Measurements from ENCODE around the gene CARD9.

Gene CARD9

DNA sequence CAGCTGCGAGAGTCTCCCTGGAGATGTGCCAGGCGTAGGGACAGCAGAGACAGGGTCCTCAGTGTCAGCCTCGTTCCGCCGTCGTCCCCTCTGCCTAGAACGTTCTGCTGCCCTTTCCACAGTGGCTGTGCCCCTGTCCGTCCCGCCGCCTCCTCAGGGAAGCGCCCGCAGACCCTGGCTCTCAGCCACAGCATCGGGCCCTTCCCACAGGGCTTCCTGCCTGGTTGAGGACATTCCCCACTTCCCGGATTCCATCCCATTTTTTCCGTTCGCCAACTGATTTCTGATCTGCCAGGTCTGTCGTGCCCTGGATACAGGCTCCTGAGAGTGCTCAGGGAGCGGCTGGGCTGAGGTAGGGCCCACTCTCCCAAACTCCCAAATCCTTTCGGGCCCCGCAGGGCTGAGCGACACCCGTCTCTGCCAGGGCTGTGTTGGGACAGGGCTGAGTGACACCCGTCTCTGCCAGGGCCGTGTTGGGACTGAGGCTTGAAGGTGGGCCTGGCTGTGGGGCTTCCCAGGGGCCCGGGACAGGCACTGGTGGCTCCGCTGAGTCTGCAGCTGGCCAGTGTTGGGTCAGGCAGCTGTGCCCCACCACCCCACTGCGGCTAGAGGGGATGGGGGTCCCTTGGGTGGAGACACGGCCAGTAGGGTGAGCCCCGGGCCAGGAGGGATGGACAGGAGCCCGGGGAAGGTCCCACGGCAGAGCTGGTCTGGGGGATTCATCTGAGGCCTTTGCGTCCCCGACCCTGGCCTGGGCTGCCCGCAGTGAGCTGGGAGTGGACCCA lies 25.8 kb downstream of the CARD9 start:
- no peak for DNase-seq (ENCODE audit: low read depth, low spot score)

DNA sequence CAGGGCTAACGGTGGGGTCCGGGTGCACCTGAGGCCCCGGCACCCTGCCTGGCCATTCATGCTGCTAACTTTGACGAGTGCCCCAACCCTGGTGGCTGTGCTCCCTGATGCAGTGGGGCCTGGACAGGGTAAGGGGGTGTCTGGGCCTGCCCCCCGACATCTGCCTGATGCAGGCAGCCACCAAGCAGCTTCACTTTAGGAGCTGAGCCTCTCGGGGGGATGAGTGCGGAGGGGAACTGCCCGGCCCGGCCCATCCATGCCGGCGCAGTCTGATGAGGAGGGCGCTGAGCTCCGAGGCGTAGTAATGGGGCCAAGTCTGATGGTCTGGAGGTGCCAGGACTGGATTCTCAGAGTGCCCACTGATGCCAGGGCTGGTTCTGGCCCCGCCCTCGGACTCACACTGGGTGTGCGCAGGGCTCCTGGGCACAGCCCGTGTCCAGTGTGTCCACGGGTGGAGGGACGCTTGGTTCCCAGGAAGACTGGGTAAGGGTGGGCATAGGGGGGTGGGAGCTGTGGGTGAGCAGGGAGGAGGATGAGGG lies 26.5 kb downstream of the CARD9 start:
- DNase-seq (ENCODE audit: low read depth, low spot score), result no peak

DNA sequence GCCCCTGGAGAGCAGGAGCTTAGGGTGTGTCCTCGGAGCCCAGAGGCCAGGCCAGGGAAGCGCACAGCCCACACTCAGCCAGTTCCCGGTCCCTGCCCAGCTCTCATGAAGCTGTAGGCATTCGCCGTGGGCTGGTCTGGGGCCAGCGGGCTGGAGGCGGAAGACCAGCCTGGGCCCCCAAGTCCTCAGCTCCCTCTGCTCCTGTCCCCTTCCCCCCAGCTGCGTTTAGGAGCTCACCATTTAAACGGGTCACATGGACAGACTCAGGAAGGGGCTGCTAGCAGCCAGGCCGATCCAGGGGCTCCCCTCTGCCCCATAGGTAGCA lies 27.4 kb downstream of the CARD9 start:
- no peak for DNase-seq (ENCODE audit: low read depth, low spot score)

DNA sequence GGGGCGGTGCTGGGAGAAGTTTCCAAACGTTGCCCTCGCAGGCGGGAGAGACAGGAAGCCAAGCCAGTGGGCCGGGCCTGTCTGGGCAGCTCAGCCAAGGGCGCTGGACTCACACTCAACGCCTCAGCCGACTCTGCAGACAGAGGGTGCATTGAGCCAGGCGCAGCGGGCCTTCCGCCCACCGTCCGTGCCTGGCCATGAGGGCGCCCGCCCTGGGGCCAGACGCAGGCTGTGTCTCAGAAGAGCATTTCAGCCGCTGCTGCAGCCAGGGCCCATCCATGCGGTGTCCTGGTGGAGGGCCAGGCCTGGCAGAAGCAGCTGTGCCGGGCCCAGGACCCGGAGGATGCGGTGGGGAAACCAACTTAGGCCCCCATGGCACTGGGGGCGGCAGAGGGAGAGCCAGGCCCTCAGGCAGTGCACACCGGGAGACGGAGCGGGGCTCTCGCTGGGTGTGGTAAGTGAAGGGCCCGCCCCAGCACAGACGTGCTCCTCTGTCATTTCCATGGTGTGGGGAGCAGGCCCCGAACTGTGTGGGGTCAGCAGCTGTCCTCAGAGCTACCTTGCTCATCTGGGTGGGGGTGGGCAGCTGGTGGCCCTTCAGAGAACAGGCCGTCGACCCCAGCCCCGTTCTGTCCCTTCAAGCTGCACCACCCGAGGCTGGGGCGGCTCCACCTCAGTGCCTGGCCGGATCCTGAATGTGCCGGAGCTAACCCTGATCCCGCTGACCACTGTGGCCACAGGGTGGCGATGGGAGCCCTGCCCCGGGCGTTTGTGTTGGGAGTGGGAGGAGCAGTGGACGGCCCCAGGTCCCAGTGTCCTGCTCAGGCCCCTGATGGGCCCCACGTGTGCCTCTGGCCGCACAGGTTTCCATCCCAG lies 27.9 kb downstream of the CARD9 start:
- no peak for DNase-seq (ENCODE audit: low read depth, low spot score)

DNA sequence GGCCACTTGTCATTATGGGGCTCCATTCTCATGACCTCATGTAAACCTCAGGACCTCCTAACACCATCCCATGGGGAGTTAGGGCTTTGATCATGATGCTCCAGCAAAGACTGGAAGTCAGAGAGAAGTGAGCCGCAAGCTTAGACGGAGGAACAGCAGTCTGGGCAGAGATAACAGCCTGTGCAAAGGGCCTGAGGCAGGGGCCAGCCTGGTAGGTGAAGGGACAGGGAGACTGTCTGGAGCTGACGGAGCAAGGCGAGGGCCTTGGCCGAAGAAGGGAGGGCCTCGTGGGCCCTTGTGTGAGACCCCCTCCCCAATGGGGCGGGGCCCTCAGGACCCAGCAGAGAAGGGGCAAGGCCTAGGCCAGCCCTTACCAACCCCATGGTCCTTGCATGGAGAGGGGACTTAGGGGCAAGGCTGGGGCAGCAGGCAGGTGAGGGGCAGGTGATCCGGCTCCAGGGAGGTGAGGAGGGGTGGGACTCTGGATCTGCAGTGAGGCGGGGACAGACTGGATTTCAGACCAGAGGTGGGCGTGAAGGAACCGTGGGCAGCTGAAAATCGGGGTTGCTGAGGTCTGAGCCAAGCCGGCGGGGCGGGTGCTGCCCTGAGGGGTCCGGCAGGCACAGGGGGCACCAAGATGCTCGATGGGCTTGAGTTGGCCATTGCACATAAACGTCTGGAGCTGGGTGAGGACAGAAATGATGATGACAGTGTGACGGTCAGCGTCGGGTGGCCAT lies 28.8 kb downstream of the CARD9 start:
- no peak for DNase-seq (ENCODE audit: low read depth, low spot score)

DNA sequence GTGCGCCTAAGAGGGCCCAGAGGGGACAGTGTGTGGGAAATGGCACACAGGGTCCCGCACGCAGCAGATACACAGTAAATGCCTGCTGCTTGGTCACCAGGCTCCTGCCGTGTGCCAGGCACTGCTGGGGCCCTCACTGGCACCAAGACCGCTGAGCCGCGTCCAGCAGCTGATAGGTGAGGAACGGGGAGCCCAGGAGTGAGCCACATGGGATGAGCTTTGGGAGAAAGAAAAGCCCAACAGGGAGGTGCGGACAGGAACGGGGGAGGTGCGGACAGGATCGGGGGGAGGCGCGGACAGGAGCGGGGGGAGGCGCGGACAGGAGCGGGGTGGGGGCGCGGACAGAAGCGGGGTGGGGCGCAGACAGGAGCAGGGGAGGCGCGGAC lies 29.6 kb downstream of the CARD9 start:
- DNase-seq (ENCODE audit: low read depth, low spot score), result no peak

DNA sequence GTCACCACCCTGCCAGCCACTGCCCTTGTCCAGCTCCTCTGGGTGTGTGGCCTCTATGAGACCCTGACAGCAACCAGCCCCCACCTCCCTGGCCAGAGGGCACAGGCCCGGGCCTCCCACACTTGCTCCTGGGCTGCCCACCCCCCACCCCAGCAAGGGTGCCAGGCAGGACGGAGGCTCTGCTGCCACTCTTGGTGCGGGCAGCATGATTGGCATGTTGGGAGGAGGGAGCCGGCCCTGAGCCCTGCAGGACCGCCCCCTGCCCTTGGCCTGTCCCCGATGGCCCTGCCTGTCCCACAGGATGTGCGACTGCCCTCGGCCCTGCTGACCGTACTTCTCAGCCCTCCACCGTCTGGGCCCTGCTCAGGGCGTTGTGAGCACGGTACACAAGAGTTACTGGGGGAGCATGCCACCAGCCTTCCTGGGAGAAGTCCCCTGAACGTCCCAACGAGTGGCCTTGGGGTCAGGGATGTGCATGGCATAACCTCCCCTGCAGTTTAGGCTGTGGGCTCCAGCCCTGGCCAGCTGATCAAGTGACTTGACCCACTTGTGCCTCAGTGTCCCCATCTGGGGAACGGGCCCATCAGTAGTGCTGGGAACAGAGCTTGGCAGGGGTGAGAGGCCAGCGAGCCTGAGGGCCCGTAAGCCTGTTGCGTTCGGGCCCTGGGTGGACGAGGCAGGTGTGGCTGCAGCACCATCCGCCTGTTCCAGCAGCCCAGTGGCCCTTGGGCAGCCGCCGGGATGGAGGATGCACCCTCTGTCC lies 30.2 kb downstream of the CARD9 start:
- no peak for DNase-seq (ENCODE audit: low read depth, low spot score)

DNA sequence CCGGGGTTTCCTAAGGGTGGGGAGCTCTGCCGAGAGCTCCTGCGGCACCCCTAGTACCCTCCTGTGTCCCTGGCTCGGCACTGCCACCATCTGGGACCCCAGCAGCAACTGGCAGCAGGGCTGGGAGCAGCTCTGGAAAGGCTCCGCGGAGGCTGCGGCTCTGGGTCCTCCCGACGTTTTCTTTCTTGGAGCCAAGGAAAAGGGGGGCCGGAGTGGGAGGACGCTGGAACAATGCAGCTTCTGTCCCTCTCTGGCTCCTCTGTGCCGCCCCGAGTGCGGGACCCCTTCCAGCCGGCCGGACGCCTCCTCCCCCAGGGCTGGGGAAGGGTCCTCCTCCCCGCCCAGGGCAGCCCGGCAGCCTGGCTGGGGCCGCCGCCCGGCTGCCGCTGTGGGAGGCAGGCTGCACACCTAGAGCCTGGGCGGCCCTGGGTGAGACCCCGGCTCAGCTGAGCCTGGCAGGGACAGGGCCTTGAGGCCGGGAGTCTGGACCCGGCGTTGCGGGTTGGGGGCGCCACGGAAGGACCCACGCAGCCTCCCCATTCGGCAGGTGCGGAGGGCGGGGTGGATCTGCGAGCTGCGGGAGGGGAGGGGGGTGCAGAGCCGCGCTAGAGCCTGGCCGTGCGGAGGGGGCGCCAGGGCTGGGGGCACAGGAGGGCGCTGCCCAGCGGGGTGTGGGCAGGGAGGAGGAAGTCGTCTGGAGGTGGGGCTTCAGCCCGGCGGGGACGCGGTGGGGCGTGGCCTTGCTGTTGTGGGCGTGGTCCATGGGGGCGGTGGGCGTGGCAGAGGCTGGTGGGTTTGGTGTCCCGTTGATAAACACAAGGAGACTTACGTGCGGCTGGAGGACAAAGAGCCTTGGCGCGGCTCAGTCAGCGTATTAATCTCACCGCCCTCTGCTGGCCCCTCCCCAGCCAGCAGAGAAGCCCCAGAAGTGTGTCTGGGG lies 31.0 kb downstream of the CARD9 start:
- DNase-seq (ENCODE audit: low read depth, low spot score), result no peak

DNA sequence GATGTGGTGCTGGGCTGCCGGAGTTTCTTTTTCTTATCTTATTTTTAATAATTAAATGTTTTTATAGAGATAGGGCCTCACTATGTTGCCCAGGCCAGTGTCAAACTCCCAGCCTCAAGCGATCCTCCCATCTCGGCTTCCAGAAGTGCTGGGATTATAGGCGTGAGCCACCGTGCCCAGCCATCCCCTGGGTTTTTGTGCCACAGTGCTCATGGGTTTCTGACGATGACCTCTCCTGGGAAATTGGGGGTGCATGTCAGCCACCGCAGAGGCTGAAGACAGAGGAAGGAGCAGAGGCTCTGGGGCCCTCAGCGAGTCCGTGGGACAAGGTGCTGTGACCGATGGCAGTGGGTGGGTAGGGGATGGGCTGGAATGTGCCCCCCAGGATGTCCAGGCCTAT lies 31.7 kb downstream of the CARD9 start:
- no peak for DNase-seq (ENCODE audit: low read depth, low spot score)

DNA sequence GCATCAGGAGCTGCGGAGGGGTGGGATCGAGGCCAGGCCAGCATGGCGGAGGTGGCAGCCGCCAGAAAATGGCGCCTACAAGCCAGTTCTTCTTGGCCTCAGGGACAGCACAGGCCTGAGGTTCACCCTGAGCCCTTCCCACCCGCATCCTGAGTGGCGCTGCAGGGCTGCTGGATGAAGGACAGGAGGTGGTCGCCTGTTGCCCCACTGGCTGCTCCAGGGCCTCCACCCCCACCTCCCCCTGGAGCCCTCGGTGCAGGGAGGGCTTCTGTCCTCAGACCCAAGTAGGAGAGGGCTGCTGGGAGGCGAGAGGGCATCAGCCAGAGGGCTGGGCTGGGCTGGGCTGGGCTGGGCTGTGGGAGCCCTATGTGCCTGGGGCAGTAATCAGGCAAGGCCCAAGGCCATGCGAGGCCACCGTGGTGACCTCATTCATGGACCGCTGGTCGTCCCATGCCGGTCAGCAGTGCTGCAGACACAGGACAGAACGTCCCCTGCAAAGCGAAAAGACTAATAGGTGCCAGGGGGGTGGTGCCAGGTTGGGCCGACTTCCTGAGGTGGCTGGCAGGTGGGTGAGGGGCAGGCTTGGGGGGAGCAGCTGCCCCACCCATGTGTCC lies 32.3 kb downstream of the CARD9 start:
- DNase-seq (ENCODE audit: low read depth, low spot score), result no peak

DNA sequence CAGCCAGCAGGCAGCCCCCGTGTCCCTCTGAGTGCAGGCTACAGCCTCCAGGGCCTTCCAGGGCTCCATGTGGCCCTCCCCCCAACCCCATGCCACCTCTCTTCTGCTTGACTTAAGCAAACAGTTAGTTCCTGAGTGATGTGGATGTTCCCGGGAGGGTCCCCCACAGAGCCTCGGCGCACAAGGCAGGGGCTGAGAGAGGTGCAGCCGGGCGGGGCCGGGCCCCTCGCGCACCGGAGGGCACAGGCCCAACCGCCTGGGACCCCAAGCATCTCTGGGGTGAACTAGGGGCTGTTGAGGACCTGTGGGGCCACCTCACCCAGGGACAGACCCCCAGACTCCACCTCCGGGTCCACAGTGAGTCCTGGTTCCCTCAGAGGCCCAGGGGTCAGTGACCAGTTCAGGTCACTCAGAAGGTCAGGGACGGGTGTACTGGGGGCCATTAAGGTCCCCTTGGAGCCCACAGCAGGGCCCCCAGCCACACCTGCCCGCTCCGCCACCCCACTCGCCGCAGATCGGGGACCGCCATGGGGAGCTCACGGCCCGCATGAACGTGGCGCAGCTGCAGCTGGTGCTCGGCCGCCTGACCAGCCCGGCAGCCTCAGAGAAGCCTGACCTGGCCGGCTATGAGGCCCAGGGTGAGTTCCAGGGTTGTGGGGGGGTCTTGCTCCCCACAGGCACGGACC lies 33.0 kb downstream of the CARD9 start:
- no peak for DNase-seq (ENCODE audit: low read depth, low spot score)

DNA sequence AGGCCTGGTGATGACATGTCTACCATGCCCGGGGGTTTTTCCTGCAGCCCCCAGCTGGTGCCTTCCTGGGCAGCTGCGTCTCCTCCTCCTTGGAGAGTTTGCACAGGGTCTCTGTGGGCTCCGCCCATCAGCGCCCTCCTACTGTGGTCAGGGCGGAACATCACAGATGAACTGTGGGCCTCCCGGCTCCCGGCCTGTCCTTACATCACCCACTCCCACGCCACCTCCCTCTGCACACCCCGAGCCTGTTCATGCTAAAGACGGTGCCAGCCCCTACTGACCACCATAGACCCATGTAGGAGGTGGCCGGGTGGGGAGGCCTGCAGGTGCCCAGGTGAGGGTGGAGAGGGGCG lies 33.5 kb downstream of the CARD9 start:
- DNase-seq (ENCODE audit: low read depth, low spot score), result no peak

DNA sequence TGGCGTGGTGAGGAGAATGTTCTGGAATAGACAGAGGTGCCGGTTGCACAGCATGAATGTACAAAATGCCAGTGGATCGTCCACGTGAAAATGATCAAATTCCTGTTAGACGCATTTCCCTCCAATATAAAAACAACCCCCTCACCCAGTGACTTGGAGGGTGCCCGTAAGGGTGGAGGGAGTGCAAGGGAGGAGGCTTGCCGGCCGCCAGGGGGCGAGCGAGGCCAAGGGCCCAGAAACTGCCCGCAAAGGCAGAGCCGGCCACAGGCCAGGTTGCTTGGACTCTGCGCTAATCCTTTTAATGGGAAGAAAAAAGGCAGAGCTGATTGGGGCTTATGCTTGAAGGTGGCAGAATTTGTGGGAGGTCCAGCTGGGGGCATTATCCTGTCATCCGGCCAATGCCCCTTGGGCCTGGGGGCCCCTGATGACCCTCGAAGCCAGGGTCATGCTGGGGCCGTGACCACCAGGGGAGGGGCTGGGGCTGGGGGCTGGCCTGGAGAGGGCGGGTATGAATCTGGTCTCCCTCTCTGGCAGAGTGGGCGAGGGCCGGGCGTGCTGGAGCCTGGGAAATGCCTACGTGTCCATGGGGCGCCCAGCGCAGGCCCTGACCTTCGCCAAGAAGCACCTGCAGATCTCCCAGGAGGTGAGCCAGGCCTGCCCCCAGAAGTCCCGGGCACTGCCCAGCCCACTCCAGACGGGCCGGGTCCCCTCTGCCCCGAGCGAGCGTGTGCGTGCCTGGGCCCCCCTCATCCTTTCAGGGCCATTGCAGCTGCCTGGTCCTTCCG lies 34.1 kb downstream of the CARD9 start:
- DNase-seq (ENCODE audit: low read depth, low spot score), result no peak

DNA sequence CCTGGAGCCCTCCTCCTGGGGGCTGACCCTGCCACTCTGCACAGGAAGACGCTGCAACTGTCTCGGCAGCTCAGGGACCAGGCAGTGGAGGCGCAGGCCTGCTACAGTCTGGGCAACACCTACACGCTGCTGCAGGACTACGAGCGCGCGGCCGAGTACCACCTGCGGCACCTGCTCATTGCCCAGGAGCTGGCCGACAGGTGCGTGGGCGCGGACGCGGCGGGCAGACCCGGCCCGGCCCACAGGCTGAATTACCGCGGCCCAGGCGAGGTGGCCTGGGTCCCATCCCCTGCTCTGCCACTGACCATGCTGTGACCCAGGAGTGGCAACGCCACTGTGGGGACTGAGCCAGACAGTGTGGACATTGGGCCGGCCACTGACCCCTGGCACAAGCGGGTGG lies 35.0 kb downstream of the CARD9 start:
- DNase-seq (ENCODE audit: low read depth, low spot score), result no peak

DNA sequence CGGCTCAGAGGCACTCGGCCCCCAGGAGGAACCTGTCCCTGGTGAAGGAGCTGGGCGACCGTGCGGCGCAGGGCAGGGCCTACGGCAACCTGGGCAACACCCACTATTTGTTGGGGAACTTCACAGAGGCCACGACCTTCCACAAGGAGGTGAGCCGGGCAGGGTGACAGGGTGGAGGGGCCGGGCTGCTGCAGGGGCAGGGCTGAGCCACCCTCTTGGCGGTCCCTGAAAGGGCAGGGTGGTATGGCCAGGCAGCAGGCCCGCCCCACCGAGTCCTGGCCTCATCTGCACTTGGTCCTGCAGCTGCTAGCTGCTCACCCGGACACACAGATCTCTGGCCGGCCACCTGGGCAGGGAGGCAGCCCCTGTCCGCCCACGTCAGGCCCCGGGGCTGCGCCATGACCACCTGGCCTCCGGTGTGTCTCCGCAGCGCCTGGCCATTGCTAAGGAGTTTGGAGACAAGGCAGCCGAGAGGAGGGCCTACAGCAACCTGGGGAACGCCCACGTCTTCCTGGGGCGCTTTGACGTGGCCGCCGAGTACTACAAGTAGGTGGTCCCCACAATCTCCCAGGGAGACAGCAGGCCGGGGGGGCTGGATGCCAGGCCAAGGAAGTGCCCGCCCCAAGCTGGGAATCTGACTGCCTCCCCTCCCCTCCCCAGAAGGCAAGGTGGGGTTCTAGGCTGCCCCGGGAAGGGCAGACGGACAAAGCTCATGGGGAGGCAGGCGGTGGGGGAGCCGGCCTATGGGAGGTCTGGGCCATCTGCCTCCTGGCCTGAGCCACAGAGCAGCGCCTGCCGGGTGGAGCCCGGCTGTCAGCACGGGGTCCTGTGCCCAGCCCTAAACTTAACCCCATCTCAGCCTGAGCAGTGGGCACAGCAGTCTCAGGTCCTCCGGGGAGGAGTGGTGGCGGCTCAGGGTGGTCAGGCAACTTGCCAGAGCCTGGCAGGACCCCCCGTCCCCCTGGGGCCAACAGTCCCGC lies 35.8 kb downstream of the CARD9 start:
- DNase-seq (ENCODE audit: low read depth, low spot score), result no peak

DNA sequence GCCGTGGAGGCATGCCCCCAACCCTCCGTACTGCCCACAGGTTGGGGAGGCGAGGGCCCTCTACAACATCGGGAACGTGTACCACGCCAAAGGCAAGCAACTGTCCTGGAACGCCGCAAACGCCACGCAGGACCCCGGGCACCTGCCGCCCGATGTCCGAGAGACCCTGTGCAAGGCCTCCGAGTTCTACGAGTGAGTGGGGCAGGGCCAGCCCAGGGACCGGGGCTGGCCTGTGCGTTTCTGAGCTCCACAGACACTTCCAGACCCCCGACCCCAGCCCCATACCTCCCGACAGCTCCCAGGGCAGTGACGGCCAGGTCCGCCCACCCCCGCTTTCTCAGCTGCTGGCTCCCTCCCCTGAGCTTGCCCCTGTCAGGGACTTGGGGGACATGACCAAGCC lies 36.6 kb downstream of the CARD9 start:
- DNase-seq (ENCODE audit: low read depth, low spot score), result no peak

DNA sequence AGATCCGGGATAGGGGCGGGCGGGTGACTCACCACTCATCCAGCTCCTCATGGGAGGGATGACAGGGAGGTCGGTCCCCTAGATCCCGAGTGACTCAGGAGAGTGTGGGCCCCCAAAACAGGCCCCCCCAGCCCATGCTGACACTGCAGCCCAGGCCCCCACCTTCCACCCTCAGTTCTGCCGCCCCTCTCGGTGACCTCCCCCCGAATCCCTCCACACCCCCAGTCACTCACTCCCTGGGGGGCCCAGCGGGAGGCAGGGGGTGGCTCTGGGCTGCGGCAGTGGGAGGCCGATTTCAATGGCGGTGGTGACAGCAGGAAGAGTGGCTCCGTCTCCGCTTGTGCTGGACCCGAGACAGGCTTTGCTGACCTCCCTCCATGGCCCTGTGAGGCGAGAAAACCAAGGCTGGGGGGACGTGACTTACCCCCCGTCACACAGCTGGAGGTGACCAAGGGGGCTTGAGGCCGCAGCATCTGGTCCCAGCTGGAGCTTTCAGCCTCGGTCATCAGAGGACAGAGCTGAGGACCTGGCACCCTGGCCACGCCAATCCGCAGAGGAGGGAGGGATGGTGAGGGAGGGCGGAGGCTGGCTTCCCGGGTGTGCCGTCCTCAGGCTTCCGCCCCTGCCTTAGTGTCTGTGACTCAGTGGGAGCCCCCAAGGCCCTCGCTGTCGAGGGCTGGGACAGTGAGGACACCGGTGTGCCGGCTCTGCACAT lies 37.2 kb downstream of the CARD9 start:
- no peak for DNase-seq (ENCODE audit: low read depth, low spot score)
